A549 (cell line): ENCODE results near the gene DLGAP1.

Experiments used
- ESRRA ChIP-seq: fragments of 150-350 bp; IDR thresholded peaks from 2 replicates; pipeline ENCODE4 v1.6.1; 2014; ENCODE audit warnings: mild to moderate bottlenecking, low read length, borderline replicate concordance
- POLR2A ChIP-seq: IDR thresholded peaks from 2 replicates; pipeline ENCODE4 v1.6.1; 2012; ENCODE audit warnings: mild to moderate bottlenecking, low read length
- REST ChIP-seq: fragments of 200-600 bp; sonication (generic); IDR thresholded peaks from 2 replicates; pipeline ENCODE4 v1.6.1; 2016; ENCODE audit warnings: antibody characterized with exemption, mild to moderate bottlenecking, moderate library complexity
- RFX5 ChIP-seq: fragments of 450-650 bp; IDR thresholded peaks from 2 replicates; pipeline ENCODE4 v1.7.1; 2014; ENCODE audit warnings: antibody characterized with exemption, mild to moderate bottlenecking, moderate library complexity
- SMC3 ChIP-seq: fragments of >200 bp; sonication (Bioruptor Twin); formaldehyde crosslinking; IDR thresholded peaks from 3 replicates; pipeline ENCODE4 v1.6.1; 2018; ENCODE audit warnings: inconsistent platforms
- ZSCAN20 ChIP-seq: fragments of 250-450 bp; sonication (Bioruptor Pico); IDR thresholded peaks from 2 replicates; pipeline ENCODE4 v1.8.0; 2022; ENCODE audit warnings: mild to moderate bottlenecking, moderate library complexity

GRCh38 chr18:3722649-3723433 lies 732.3 kb downstream of the DLGAP1 start:
- TF ChIP-seq REST (no peak), POLR2A (no peak), SMC3 (no peak), ESRRA (no peak), RFX5 (no peak), ZSCAN20 (CRISPR knock-in tag) (no peak)
